22Rv1 (cell line): Measurements from ENCODE around the gene IPO9.

ENCODE experiments used
- CTCF ChIP-seq: fragments of 450-650 bp; IDR thresholded peaks from 2 replicates; pipeline ENCODE4 v1.5.1; 2017; ENCODE audit warnings: mild to moderate bottlenecking
- ZFX ChIP-seq: fragments of 450-650 bp; IDR thresholded peaks from 2 replicates; pipeline ENCODE4 v1.6.1; 2017; ENCODE audit warnings: antibody characterized with exemption, borderline replicate concordance

DNA sequence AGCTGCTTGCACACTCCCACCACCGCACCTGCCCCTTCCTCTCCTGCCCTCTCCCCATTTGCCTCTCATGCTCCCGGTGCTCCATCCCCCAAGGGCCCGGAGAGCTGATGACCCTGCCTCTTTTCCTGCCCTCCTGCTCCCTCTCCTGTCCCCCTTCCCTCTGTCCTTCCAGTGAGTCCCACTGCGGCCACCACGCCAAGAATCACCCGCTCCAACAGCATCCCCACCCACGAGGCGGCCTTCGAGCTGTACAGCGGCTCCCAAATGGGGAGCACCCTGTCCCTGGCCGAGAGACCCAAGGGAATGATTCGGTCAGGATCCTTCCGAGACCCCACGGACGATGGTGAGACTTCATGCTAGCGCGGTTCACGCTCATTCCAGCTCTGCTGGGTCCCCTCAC, 40.7 kb upstream of the IPO9 start:
- TF ChIP-seq CTCF (no peak), ZFX (no peak)
